Hematopoietic multipotent progenitor cell treated with erythropoietin and hydrocortisone succinate and interleukin-3 and kit ligand, for 17 days (in vitro differentiated cells): Measurements from ENCODE around the gene SPDYC.

Experiments used
- DNase-seq: peaks from one replicate; pipeline ENCODE4 v3.0.0-alpha.2; 2015; ENCODE audit warnings: low spot score

The SPDYC gene

DNA sequence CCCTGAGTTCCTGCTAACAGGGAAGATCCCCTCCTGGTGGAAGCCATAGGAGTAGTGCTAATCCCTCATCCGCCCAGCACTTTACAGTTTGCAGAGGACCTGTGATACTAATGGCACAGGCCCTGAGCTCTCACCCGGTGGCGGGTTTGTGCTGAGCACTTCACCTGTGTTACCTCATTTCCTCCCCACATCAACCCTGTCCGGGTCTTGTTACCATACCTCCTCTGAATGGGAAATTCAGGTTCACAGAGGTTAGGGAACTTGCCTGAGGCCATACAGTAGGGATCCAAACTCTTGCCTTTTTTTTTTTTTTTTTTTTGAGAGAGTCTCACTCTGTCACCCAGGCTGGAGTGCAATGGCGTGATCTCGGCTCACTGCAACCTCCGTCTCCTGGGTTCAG is 36.9 kb downstream of the SPDYC start:
- no peak for DNase-seq

- no peak for DNase-seq
These were observed 38.1 kb downstream of the SPDYC start for GRCh38 chr11:65207918-65208784.

- DNase-seq = no peak
These were observed 39.0 kb downstream of the SPDYC start for GRCh38 chr11:65208785-65209710.

DNA sequence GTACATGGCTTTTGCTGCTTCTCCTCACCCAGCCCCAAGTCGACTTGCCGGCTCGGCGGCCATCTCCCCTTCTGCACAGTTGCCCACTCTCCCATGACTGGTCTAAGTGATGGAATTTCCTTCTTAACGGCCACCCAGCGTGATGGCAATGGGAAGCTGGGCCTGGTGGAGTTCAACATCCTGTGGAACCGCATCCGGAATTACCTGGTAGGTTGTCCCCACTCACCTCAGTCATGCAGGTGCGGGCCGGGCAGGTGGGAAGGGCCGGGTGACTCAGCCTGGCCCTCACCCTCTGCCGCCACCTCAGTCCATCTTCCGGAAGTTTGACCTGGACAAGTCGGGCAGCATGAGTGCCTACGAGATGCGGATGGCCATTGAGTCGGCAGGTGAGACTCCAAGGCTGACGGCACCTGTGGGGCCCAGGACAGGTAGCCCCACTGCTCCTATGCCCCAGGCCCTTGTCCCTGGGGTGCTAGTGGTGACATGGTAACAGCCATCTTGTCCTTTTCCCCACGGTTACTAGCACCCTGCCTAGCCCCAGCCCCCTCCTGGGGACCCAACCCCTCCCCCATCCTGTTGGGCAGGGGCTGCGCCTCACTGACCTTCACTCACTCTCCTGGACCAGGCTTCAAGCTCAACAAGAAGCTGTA is 39.8 kb downstream of the SPDYC start:
- DNase-seq = no peak

- DNase-seq = no peak
These were observed 40.3 kb downstream of the SPDYC start for GRCh38 chr11:65210361-65210731.

DNA sequence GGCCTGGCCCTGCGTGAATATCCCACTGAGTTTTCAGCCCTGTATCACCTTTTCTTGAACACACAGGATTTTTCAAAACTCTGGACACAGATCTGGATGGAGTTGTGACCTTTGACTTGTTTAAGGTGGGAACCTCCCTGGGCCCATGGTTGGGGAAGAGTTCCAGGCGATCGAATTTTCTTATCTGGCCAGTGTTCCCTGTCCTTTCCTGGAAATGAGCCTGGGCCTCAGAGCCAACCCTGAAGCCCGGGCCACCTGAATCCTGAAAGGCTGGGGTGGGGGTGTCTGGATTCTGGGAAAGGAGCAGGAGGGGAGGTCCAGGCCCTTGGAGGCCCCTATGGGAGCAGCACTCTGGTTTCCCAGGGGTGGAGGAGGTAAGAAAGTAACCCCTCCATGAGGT is 40.7 kb downstream of the SPDYC start:
- DNase-seq = no peak

DNA sequence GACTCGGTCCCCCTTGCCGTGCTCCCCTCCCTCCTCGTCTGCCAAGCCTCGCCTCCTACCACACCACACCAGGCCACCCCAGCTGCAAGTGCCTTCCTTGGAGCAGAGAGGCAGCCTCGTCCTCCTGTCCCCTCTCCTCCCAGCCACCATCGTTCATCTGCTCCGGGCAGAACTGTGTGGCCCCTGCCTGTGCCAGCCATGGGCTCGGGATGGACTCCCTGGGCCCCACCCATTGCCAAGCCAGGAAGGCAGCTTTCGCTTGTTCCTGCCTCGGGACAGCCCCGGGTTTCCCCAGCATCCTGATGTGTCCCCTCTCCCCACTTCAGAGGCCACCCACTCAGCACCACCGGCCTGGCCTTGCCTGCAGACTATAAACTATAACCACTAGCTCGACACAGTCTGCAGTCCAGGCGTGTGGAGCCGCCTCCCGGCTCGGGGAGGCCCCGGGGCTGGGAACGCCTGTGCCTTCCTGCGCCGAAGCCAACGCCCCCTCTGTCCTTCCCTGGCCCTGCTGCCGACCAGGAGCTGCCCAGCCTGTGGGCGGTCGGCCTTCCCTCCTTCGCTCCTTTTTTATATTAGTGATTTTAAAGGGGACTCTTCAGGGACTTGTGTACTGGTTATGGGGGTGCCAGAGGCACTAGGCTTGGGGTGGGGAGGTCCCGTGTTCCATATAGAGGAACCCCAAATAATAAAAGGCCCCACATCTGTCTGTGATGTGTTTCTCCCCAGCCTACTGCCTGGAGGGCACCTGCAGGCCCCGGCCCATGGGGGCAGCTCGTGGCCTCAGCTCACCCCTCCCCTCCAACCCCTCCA is 41.5 kb downstream of the SPDYC start:
- no peak for DNase-seq

DNA sequence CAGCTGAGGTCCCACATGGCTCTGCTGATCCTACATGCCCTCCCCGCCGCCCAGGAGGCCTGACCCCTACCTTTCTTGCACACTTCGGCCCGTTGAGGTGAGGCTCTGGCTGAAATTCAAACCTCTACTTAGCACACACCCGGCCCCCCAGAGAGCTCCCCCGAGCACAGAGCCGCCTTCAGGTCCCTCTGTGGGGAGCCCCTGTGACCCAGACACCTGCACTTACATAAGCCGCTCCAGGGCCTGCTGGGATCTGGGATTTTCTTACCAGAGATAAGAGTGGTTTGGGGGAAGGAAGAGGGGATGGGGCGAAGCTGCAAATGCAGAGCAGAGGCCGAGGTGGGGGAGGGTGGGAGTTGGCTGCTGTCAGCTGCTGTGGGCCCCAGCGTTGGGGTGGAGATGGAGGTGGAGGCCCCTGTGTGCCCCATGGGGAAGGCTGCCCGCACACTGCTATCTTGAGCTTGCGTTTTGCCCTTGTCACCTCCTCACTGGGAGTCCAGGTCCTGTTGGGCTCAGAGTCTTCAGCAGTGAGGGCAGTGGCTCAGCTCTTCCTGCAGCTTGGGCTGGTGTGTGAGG is 42.3 kb downstream of the SPDYC start:
- no peak for DNase-seq

DNA sequence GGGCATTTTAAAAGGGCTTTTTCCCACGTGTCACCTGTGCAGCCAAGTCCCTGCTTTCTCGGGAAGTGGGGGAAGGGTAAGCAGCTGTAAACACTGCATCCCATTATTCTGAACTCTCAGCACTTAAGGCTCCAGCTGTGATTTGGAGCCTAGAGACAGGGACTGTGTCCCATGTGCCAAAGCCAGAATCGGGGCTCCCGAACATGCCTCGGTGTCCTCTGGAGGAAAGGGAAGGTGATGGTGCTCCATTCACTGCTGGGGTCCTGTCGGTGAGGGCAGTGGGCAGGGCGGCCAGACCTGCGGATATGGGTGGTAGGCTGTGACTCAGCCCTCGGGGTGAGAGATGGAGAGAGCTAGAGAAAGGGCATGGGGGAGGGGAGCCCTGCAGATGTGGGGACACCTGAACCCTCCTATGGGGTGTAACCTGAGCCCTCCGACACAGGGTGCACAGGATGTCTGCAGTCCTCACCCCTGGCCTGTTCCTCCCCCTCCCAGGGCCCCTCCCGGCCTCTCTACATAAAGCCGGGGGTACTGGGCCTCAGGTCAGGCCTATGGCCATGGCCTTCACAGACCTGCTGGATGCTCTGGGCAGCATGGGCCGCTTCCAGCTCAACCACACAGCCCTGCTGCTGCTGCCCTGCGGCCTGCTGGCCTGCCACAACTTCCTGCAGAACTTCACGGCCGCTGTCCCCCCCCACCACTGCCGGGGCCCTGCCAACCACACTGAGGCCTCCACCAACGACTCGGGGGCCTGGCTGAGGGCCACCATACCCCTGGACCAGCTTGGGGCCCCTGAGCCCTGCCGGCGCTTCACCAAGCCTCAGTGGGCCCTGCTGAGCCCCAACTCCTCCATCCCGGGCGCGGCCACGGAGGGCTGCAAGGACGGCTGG is 43.5 kb downstream of the SPDYC start:
- no peak for DNase-seq

GRCh38 chr11:65214212-65214845 is 44.3 kb downstream of the SPDYC start:
- no peak for DNase-seq

DNA sequence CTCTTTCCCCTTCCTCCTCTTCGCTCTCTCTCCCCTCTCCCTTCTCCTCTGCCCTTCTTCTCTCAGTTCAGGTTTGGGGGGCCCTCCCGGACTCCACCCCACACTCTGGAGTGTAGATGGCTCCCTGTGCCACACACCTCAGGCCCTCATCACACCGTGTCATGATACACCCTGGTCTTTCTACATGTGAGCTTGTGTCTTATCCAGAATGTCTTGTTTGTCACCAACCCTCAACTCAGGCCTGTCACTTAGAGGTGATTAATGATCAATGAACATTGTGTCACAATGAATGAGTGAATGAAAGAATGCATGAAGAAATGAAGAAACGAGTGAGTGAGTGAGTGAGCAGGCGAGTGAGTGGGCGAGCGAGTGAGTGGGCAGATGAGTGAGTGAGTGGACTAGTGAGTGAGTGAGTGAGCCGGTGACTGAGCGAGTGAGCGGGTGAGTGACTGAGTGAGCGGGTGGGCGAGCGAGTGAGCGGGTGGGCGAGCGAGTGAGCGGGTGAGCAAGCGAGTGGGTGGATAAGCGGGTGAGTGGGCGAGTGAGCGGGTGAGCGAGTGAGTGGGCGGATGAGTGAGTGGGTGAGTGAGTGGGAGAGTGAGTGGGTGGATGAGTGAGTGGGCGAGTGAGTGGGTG is 45.5 kb downstream of the SPDYC start:
- DNase-seq = no peak

DNA sequence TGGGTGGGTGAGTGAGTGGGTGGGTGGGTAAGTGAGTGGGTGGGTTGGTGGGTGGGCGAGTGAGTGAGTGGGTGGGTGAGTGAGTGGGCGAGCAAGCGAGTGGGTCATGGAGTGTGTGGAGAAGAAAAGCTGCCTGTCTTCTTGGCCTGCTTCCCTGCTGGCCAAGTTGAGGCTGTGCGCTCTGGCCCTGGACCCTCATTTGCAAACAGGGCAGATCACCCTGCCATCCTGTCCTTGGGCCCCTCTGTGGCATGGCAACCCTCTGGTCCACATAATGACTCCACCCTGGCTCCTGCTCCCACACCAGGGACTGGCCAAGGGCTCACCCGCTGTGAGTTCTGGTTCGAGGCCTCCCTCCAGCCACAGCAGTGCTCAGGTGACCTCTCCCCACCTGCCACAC is 46.8 kb downstream of the SPDYC start:
- no peak for DNase-seq

DNA sequence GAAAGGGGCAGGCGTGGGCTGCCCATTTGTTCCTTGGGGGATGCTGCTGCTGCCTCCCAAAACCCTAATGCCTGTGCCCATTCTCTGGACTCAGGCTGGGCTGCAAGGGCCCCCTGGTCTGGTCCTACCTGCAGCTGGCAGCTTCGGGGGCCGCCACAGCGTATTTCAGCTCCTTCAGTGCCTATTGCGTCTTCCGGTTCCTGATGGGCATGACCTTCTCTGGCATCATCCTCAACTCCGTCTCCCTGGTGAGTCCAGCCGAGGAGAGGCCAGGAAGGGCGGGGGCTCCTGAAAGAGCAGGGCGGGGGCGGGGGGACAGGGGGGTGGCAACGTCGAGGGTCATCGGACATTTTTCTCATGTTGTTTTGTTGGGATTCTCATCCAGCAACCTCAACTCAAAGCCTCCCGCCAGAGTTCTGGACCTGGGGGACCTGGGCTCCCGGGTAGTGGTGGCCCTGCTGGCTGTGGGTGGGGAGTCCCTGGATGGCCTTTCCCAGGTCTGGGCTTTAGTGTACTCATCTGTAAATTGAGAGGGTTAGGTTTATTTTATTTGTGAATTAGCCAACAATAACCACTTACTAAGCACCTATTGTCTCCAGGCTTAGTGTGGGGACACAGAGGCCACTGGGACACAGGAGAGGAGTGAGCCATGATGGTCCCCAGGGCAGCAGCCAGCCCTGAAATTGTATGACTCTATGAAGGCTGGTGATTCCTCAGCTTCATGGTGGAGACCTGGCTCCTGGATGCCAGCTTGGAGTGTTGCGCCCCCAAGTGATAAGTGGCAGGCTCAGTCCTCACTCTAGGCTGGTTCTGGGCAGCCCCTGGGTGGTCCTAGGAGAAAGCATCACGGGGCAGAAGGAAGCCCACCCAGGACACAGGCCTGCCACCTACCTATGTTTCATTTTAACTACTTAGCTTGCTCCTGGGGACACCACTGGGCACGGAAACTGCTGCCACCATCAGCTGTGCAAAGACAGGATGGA is 47.7 kb downstream of the SPDYC start:
- no peak for DNase-seq

DNA sequence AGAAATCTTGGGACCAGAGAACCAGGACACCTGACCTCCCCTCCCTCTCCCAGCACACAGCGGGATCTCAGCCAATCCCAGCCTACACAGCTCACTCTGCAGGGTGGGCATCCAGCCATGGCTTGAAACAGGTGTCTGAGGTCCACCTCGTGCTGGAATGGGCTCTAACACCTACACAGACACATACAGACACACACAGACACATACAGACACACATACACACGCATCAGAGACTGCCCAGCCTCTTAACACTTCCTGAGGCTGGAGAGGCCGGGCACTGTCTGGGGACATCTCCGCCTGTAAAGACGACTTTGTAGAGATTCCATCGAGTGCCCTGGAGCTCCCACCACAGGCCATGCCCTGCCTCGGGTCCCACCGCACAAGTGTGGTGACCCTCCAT is 48.4 kb downstream of the SPDYC start:
- DNase-seq = no peak

DNA sequence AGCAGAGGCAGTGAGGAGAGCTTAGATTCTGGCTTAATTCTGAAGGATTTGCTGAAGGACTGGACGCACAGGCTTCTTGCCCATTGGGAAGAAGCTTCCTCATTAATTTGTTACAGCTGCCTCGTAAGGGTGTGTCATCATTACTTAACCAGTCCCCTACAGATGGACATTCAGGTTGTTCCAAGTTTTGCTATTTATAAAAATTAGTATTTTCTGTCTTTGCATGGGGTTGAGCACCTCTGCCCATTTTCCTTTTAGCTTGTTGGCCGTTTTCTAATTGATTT is 49.8 kb downstream of the SPDYC start:
- no peak for DNase-seq

- no peak for DNase-seq
These were observed 51.0 kb downstream of the SPDYC start for GRCh38 chr11:65221026-65221425.
